HG03135 (cell line): ENCODE measurements around the gene HMGB4.

ENCODE experiments used
- ATAC-seq: cut with Tn5 transposase; IDR thresholded peaks from one replicate; pipeline ENCODE4 v1.9.1; 2021; ENCODE audit warnings: mild to moderate bottlenecking, moderate library complexity; ENCODE audit not compliant: unreplicated experiment

HMGB4 gene

GRCh38 chr1:33846861-33847260, 17.0 kb upstream of the HMGB4 start:
- no peak for ATAC-seq

DNA sequence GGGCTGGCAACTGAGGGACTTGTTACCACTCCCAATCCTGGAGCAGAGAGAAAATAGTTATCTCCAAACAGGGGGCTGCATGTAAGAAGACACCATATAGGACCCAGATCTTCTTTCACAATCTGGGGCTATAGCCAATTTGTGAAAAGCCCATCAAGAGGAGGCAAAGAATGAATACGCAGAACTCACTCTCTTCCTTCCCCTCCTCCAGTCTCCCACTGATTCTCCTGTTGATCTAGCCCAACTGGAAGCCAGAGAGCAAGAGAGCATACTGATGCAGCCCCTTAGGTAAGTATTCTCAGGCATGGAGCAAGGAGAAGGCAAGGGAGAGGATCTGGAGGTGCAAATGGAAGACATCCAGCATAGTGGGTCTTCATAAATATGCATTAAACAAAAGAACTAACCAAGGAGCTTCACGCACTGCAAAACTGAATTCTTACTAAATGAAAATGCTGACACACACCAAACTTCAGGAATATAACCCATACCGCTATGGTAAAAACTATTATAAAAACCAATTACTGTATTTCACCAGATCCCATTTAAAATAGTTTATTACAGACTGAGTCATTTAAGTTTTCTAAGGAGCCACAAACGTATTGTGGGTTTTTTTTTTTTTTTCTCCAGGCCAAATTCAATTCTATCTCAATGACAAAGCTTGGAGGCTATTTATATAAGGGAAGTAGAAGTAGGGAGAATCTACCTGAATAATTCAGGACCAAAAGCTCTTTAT, 15.5 kb upstream of the HMGB4 start:
- ATAC-seq = no peak

DNA sequence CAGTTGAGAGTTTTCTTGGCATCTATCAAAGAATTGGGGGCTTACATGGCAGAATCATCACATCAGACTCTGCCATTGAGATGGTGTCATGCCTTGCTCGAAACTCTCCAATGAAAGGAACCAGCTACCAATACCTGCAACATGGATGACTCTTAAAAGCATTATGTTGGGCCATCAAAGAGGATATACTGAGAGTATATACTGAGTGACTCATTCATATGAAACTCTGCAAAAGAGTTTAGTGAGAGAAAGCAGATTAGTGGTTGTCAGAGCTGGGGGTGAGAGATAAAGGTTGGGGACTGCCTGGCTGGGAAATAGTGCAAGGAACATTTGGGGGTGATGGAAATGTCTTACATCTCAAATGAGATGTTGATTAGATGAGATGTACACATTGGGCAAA, 14.7 kb upstream of the HMGB4 start:
- ATAC-seq = no peak

GRCh38 chr1:33850481-33850880, 13.4 kb upstream of the HMGB4 start:
- no peak for ATAC-seq

- no peak for ATAC-seq
These were observed 11.2 kb upstream of the HMGB4 start for GRCh38 chr1:33852711-33853110.

- ATAC-seq = no peak
These were observed 10.4 kb upstream of the HMGB4 start for GRCh38 chr1:33853431-33853830.

- ATAC-seq = no peak
These were observed 9.8 kb upstream of the HMGB4 start for GRCh38 chr1:33854091-33854490.

DNA sequence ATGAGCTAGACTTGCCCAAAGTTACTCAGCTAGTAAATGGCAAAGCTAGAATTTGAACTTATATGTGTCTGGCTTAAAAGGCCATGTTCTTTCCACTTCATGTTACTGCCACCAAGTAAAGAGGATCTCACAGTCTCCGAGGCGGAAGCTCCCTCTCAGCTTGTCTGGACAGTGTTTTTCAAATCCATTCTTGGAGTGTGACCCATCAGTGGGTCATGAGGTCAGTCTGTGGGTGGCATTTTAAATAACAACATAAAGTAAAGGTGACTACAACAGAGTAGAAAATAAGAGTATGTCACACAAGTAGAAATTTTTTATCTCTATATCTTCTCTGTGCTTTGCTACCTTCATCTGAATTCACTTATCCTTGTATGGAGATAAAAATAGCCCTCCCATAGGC, 3.2 kb upstream of the HMGB4 start:
- no peak for ATAC-seq

DNA sequence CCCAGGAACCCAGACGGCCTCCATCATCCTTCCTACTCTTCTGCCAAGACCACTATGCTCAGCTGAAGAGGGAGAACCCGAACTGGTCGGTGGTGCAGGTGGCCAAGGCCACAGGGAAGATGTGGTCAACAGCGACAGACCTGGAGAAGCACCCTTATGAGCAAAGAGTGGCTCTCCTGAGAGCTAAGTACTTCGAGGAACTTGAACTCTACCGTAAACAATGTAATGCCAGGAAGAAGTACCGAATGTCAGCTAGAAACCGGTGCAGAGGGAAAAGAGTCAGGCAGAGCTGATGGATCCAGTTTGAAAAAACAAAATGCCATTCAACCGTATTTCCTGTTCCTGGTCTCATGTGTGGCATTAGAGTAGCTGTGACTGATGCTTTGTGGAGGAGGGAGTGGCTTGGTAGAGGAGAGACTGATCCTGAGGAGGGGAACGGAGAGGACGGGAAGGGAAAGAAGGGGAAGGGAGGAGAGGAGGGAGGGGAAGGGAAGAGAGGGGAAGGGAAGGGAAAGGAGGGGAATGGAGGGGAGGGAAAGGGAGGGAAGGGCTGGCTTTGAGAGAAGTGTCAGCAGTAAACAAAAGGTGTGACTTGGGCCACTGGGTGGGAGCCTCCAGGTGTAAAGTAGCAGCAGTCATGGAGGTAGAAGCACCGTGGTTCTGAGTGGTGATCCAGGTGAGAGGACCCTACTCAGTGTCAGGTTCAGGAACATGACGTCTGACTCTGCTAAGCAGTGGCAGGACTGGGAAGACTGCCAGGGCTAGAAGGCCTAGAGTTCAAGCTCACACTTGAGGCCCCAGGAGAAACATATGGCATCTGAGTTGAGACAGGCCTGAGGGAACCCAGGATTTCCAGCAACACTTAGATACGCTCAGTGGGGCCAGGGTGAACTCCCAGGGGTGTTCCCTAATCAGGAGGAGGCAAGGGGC, 846 bp downstream of the HMGB4 start:
- ATAC-seq = no peak

DNA sequence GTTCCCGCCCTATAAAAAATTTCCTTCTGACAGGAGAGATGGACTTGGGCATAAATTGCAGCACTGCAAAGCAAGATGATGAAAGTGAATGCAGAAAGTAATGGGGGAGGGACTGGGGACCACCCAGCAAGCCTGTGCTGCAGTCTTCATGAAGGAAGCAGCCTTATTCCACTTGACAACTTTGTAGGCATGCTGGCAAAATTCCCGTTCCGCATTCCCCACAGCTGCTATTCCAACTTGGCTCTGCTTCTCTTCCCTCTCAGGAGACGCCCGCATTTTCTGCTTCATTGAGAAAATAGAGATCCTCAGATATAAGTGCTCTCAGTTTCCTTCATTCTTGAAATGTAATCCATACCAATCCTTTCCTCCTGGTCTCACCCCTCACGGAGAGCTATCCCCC, 2.4 kb downstream of the HMGB4 start:
- no peak for ATAC-seq

DNA sequence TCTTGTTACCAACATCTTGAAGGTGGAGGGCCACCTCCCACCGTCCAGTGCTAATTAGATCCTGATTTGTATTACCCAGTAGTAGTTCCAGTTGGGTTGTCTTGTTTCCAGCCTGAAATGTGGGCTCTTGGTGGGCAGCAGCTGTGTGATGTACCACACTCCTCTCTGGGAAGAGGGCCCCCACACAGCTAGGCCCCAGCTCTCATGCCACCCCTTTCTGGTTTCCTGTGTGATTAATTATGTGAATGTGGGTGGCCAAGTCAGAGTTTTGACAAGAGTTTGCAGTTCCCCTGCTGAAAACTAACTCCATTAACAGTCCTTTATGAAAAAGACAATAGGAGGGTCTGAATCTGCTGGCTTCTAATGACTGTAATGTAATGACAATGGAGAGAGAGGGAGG, 3.8 kb downstream of the HMGB4 start:
- no peak for ATAC-seq

GRCh38 chr1:33872275-33872674, 8.4 kb downstream of the HMGB4 start:
- ATAC-seq = no peak

DNA sequence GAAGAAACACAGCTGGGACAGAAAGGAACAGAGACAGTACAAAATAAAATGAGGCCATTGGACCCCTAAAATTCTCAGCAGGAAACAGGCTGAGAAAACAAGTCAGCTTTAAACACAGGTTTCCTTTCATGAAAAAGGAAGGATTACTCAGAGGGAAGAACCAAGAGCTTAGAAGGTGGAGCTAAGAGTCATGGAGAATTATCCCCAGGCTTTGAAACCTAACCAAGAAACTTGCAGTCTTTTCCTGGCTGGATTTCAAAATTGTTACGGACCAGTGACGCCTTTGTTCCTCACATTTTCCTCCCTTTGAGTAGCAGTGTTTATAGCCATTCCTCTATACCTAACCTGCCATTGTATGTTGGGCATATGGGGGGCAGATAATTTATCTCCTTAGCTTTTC, 8.8 kb downstream of the HMGB4 start:
- no peak for ATAC-seq

DNA sequence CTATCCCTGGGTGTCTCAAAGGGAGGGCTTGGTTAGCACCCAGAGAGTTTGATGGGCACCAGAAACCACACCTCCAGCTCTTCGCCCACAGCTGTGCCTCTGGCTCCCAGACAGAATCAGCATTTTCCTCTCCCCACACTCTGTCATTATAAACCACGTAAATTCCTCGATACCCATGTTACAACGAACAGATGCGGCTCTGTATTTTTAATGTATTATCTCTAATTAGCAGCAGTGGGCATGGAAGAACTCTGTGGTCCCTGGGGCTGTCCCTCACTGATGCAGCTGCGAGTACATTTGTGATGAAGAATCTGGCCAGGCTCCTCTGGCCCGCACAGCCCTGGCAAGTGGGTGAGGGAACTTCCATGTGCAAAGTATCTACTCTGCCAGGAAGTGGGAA, 10.8 kb downstream of the HMGB4 start:
- no peak for ATAC-seq

DNA sequence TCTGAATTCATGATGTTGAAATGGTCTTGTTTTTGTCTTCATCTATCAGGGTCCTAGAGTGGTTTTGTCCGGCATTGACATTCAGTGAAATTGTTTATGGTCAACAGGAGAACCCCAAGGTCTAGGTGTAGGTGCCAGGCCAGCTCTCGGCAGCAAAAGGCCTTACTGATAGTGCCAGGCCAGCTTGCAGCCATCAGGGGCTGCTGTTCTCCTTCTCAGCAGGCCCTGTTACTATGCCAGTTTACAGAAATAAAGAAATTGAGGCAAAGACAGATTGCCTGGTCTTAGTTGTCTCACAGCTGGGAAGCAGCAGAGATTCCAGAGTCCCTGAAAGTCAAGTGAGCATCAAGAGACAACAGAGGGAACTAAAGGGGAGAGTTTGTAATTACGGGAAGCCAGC, 12.0 kb downstream of the HMGB4 start:
- no peak for ATAC-seq

DNA sequence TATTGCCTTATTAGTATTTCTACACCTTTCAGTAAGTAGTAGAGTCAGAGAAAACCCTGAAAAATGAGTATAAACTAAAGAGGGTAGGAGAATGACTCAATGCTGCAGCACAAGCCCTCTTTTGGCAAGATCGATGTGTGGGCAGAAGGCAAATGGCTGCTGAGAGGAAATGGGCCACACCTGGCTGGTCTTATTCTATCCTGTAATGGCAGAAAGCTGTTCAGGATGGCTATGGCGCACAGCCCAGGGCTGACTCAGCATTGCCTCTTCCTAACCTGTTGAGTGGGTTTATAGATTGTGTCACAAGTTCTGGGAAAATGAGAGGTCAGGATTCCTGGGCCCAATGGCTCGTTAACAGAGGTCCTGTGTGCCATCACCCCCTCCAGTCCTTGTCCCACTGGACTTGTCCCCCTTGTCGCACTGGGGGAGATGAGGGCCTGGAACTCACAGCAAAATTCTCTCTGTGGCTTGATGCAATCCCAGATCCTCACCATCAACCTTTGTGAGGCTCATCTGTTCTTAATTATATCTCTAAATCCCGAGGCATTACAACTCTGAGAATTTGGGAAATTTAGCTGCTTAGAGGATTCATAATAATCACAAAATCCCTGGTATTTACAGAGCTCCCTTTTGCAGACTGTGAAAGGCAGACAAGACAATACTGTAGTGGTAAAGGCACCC, 13.2 kb downstream of the HMGB4 start:
- no peak for ATAC-seq

DNA sequence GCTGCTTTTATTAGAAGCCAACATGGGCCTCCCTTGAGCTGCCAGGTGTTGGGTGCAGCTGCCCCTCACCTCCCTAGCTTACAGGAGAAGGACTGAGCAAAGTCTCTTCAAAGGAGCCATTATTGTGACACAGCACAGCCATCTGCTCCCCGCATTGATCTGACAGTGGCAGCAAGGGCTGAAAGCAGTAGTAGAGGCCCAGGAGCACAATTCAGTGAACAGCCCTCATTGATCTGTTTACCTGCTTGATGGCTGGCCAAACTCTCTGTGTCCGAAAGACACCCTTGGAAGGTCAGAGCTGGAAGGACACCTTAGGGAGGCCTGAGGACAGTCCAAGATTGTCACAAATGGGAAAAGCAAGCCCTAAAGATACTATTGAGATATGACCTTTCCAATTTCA, 14.5 kb downstream of the HMGB4 start:
- no peak for ATAC-seq

GRCh38 chr1:33880305-33880704, 16.4 kb downstream of the HMGB4 start:
- ATAC-seq = no peak

DNA sequence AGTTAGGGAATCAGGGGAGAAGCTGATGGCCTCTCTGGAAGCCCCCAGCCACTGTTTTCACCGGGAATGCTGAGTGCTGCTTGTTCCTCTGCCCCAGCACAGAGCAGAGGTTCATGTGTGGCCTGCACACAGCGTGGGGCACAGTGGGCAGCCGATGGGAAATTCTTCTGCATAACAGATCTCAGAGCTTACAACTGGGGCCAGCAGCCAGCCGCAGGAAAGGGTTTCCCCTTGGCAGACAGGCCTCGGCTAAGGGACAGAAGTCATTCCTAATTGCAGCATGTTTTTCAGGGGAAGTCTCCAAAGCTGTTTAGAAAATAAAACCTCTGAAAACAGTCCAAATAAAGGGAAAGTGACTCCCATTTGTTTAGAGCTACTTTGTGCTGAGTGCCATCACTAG, 22.6 kb downstream of the HMGB4 start:
- no peak for ATAC-seq

- no peak for ATAC-seq
These were observed 29.4 kb downstream of the HMGB4 start for GRCh38 chr1:33893147-33893830.

GRCh38 chr1:33895396-33895795, 31.5 kb downstream of the HMGB4 start:
- ATAC-seq = no peak
